ENCODE measurements around the gene RAP1GAP2.

GRCh38 chr17:2750721-2751120 is 45.5 kb upstream of the RAP1GAP2 start:
- TF ChIP-seq, protein P1, sequence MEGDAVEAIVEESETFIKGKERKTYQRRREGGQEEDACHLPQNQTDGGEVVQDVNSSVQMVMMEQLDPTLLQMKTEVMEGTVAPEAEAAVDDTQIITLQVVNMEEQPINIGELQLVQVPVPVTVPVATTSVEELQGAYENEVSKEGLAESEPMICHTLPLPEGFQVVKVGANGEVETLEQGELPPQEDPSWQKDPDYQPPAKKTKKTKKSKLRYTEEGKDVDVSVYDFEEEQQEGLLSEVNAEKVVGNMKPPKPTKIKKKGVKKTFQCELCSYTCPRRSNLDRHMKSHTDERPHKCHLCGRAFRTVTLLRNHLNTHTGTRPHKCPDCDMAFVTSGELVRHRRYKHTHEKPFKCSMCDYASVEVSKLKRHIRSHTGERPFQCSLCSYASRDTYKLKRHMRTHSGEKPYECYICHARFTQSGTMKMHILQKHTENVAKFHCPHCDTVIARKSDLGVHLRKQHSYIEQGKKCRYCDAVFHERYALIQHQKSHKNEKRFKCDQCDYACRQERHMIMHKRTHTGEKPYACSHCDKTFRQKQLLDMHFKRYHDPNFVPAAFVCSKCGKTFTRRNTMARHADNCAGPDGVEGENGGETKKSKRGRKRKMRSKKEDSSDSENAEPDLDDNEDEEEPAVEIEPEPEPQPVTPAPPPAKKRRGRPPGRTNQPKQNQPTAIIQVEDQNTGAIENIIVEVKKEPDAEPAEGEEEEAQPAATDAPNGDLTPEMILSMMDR (IDR thresholded peaks at IDR 0.05) = no peak
- no peak for TF ChIP-seq POLR2A (IDR thresholded peaks at IDR 0.05)

Measured in heart left ventricle (tissue), 13 donors.